Cardiac septum (tissue), 1 donor: ENCODE data around the gene HOXA5. TPM values are rescaled to one million over a fixed set of nuclear protein-coding genes. Genes with fewer than 3 reads are reported as not detected.

Experiments
- DNase-seq: peaks from one replicate; pipeline ENCODE4 v3.0.0-alpha.2; 2020; ENCODE audit warnings: low spot score
- intact Hi-C: fragments of 100-400 bp; cut with DNase I; formaldehyde crosslinking; loops from one replicate; pipeline ENCODE4 v1.14.0; 2022
- total RNA-seq: library from RNA; stranded (reverse); fragmentation: NEBNext Ultra II Directional; extraction: Animal tissue kit (Norgen Biotek cat#: 25700); gene quantifications from one replicate; pipeline ENCODE4 v1.2.1, GENCODE V29; 2021
- donor health status: DM: no; HTN: no; CAD: no.

Gene HOXA5
- total RNA-seq, 1 donor from 2014 or later = 0.30 TPM

DNA sequence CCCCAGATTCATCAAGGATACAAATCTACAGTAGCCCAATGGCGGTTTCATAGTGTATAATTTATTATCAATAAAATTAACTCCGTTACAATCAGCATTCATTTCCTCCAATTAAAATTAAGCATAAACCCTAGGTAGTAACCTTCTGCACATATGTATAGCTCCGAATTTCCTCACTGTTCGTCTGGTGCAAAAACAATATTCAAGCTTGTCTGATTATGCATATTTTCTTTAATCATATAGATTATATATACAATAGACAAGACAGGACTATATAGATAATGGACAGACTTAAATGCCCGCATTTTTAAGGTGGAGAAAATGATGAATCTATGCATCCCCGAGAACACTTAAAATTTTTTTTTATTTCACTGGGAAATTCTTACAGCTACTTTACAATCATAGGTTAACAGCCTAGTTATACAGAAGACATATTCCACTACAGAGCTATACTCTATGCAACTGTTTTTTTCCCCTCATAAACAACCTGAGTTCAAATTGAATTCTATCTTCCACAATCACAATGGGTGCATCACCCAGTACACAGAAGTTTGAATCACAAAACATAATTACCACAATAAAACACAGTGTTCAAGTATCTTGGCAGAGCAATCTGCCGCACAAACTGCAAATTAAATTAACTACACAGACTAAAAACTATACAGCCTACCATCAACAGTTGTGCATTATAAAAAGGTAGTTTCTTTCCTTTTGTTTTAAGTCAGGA lies 19.2 kb upstream of the HOXA5 start:
- no peak for DNase-seq
- intact Hi-C loops = loop anchor here (10.0 kb wide), 1 partner anchor 1298 kb away; no protein-coding TSS in a partner anchor

DNA sequence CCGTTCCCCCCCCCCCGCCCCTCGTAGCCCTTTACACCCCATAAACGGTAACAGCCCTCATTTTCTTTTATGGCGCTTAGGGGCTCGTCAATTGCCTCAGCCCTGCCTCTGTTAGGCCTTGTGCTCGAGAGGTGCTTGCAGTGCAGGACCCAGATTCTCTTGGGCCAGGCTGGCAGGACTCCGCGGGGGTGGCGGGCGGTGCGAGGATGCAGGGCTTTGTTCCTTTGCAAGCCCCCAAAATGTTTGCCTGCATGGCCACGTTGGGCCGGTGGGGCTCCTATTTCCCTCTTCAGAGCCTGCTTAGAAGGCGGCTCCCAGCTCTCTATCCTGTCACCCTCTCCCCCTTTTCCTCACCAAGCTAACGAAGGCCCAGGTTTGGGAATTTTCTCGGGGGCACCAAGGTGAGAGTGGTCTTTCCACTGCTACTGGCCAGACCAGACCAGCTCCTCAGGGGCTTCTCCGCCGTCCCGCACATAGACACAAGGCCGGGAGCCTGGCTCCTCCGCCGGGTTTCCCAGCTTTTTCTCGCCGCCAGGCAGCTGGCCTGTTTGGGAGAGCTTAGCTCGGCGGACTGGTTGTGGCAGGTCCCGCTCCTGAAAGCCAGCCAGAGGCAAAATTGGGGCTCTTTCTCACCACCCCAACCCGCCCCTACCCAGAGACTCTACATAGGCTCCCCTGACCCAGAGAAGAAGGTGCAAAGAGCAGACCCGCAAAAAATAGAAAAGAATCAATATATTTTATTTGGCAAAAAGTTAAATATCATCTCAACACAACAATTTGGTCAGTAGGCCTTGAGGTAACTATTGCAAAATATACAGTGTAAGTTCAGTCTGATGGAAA lies 18.5 kb upstream of the HOXA5 start:
- intact Hi-C loops = loop anchor here (2.0 to 10.0 kb wide), 3 partner anchors 475 to 1297 kb away; no protein-coding TSS in a partner anchor
- peak; percentile 44 for DNase-seq

DNA sequence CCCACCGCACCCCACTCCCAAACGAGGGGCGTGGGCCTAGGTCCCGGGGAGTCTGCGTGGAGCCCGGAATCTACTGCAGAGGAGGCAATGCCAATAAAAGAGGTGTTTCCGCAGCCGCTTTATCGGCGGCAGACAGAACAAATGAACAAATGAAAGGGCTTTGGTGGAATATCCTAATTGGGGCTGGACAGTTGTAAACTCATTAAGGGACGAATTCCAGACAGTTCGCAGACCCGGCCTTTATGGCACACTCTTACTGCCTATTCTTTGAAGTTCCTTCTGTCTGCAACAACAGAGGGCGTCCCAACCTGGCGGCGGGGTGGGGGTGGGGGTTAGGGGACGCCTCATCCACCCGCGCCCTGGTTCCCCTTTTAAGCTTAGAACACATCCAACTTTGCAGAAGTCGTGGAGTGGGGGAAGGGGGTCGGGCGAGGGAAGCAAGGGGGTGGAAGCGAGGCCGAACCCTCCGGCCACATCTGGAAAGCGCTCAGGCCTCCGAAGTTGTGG lies 17.8 kb upstream of the HOXA5 start:
- DNase-seq = no peak
- intact Hi-C loops = loop anchor here (2.0 to 10.0 kb wide), 3 partner anchors 474 to 1296 kb away; no protein-coding TSS in a partner anchor

DNA sequence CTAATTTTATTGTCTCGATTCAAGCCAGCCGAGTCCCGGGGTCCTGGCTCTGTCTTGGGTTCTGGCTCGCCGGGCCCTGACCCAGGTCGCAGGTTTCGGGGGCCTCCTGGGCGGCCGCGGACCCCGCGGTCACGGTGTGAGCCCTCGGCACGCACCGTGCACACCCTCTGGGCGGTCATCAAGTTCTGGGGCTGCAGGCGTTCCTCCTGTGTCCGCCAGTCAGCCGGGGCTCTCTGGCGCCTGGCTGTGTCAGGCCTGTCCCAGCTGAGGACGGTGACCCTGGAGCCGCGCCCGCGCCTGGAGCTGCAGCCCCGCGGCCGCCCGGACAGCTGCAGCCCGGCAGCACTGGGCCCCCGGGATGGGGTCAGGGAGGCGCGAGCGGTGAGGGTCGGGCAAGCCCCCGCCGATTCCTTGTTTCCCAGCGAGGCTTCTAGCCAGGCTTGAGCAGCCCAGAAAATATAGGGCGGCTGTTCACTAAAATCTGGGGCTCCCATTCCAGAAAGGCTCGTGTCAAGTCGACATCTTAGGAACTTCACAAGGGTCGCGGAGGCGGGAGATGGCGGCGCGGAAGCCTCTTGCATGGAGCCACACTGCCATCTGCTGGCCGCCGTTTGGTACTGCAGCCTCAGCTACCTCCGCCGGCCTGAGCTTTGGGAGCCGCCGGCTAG lies 17.2 kb upstream of the HOXA5 start:
- DNase-seq = peak; percentile 92
- intact Hi-C loops = loop anchor here (2.0 to 10.0 kb wide), 3 partner anchors 474 to 1296 kb away; no protein-coding TSS in a partner anchor

DNA sequence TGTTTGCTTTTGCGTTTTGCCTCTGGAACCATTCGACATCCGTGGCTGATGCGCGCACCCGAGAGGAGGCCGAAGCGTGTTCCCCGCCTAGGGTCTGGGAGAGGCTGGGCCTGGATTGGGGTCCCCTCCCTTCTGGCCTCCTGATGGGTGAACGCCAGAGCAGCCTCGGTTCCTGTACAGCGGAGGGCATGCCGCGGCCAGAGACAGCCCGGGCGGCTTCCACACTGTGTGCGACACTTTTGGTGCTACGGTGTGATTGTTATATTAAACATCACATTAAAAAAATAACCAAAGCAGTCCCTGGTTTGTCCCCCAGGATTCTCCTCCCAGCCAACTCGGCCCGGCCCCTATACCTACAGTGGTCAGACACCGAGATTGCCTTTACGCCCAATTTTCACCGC lies 16.7 kb upstream of the HOXA5 start:
- DNase-seq = peak; percentile 54

DNA sequence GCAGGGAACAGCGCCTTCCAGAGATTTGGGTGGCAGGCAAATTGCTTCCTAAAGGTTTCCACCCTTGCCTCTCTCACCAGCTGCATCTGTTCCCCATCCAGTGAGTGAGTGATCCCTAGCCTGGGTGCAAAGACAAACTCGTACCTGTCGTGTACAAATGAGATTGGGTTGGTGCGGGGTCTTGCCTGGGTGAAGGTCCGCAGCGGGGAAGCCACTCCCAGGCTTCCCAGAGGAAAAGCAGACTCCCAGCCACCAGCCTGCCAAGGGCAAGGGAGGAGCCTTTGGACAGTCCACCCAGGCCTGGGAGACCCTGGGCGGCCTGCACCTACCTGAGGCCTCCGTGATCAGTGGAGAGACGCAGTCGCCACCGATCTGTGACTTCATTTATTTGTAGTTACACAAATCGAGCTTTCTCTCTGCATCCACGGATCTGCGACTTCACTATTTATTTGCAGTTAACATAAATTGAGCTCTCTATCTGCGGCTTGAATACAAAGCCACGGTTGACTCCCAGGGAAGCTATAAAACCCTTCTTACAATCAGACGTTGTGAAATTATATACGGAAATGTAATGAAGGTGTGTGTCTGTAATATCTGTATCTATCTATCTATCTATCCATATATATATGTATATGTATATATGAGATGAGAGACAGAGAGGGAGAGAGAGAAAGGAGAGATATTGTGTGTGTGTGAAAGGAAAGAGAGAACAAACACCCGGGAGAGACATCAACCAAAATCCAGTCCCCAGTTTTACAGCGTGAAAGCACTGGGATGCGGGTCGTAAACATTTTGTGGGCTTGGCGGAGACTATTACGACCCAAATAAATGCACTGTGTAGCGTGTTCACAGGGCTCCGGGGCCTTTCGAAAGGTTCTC lies 16.0 kb upstream of the HOXA5 start:
- intact Hi-C loops = loop anchor here (2.0 to 10.0 kb wide), 3 partner anchors 473 to 1295 kb away; no protein-coding TSS in a partner anchor
- peak; percentile 56 for DNase-seq

More for the DNA sequence above, 16.7 kb upstream of the HOXA5 start:
- intact Hi-C loops = loop anchor here (2.0 to 10.0 kb wide), 3 partner anchors 473 to 1295 kb away; no protein-coding TSS in a partner anchor

DNA sequence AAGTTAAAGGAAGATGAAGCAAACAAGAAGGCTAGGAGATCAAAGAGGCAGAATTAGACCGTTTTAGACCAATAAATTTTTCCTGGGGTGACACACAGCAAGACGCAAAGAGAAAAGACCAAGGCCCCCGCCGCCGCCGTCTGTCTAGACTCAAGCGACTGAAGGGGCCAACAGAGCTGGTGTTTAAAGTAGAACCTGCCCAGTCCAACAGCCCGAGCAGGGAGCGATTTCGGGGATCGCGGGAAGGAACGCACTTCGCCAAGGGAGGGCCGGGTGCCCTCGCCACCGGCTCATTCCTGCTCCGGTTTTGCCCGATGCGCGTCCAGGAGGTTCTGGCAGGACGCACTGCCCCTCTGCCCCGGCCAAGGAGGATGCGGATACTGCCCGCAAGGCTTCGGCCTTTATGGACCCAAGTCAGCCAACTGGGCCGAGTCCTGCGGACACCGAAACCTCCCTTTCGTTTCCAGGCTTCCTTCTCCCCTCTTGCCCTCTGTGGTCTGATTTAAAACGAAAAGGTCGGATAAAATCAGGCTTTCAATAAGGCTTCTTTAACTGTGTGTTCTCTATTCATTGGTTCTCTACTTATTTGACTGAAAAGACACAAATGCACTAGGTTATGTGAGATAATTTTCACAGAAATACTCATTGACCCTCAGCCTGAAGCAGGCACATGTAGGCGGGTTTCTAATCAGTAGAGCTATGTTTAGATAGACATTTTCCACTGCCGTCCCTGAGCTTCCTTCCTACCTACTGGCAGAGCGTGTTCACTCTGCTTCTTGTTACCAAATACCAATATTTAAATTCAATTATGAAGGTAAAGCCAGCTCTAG lies 15.2 kb upstream of the HOXA5 start:
- DNase-seq = peak; percentile 38
- intact Hi-C loops = no loop called here

DNA sequence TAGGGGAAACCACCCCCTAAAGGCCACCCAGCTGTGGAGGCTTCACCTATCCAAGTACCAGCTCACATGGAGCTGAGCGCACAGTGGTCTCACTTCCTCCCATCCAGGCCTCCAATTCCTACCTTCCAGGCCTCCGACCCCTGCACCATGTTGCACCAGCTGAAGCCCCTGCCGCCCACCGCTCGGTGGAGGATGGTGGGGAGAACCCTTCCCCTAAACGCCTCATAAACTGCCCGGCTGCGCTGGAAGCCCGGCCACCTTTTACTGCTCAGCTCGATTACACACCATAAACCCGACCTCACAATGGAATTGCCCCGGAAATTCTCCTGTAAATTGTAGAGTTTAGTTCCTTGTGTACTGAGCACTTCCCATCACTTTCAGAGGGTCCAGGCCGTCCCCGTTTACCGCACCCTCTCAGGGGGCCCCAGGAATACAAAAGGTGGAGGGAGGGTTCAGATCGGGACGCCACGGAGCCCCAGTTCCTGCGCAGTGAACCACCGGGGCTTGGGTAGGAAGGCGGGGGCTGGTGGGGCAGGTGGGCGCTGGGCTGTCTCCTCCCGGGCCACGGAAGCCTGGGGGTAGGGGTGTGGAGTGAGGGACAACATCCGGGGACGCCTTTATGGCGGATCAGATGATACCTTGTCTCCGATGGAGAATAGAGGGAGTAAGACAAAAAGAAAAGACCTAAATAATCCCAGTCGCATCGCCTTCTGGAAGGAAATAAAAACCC lies 14.4 kb upstream of the HOXA5 start:
- intact Hi-C loops = no loop called here
- DNase-seq = no peak

DNA sequence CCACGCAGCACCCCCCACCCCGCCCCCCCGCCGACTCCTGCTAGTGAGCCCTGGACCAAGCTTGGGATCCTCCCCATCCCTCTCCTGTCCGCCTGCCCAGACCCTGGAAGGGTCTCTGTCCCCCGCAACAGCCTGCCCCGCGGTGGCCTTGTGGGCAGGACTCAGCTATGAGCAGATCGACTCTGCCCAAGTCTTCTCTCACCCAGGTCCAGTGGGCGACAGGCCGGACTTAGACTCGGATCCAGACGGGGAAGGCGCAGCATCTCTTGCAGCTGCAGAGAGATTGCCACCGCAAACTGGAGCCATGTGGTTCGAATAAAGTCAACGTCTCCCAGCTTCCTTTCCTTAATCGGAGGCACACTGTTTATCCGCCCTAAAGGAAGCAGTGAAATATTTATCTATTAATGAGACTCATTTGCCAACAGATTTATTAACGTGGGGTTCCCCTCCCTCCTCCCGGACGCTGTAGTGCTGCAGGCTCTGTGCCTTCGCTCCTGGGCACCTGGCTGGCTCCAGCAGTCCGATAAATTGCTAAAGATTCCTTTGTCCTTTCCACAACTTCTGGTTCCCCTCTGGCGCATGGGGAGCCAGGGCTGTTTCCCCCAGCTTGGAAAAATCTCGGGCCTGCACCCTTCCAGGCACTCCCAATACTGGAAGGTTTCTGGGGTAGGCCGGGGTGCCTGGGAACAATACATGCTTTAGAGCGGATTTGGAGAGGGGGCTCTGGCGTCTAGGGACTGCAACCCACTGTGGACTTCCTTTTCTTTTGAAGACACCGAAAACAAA lies 13.6 kb upstream of the HOXA5 start:
- intact Hi-C loops = no loop called here
- DNase-seq = no peak

DNA sequence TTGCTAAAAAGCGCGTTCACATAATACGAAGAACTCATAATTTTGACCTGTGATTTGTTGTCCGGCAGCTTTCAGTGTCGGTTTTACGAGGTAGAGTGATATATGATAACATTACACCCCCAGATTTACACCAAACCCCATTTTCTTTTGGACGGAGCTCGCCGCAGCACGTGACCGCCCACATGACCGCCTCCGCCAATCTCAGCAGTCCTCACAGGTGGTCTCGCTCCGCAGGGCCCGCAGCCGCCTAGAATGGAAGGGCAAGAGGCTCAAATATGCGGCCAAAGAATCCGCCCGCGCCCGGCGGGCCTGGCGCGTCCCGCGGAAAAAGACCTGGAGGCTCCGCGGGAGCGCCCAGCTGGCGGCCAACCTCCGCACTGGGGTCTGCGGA lies 13.0 kb upstream of the HOXA5 start, which contains the start of gene HOXA7:
Gene HOXA7, minus strand, starts transcription at position 168 of the 391 bp plus-strand sequence. Its CDS starts 130 bp downstream, at position 38.
- intact Hi-C loops = no loop called here
- no peak for DNase-seq

DNA sequence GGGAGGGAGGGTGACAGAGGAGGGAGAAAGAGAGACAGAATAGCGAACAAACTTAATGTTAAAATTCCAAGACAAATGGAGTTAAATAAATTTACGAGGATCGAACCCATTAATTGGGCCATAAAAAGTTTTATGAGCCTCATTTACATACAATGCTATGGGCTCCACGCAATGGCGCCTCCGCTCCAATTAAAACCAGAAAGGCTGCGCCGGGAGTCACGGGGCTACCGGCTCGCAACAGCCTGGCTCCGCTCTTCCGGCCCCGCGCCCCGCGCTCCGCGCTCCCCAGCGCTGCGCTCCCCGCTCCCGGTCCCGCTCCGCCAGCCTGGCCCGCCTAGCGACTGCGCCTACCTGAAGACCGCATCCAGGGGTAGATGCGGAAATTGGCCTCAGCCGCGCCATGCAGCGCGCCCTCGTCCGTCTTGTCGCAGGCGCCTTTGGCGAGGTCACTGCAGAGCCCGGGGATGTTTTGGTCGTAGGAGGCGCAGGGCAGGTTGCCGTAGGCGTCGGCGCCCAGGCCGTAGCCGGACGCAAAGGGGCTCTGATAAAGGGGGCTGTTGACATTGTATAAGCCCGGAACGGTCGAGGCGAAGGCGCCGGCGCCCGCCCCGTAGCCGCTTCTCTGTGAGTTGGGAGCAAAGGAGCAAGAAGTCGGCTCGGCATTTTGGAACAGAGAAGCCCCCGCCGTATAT lies 12.5 kb upstream of the HOXA5 start:
- intact Hi-C loops = no loop called here
- no peak for DNase-seq

DNA sequence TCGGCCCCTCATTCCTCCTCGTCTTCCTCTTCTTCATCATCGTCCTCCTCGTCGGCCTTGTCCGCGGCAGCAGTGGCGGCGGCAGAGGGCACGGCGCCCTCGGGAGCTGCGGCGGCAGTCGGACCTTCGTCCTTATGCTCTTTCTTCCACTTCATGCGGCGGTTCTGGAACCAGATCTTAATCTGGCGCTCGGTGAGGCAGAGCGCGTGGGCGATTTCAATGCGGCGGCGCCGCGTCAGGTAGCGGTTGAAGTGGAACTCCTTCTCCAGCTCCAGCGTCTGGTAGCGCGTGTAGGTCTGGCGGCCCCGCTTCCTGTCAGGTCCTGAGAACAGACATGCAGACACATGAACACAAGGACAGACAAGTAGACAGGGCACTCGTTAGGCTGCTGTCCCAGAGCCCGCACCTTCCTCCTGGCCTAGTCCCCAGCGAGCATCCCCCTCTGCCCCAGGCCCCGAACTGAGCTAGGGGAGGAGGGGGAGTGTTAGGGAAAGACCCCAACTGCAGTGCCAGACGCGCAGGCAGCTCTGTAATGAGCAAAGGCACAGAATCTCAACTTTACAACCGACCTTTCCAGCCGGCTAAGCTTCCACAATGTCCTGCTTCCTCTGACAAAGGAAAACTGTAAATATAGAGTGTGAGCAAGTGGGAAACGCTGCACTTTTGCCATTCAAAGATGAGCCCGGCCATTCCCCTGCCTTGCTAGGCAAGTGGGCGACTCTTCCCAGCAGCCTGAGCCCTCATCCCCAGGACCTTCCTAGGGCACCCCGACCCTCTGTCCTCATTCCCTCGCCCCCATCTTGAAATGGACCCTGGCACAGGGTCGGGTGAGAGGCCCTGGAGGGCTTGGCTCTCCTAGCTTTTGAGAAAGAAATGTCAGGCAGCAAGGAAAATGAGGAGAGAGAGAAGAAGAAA lies 11.7 kb upstream of the HOXA5 start:
- intact Hi-C loops = no loop called here
- DNase-seq = peak; percentile 71

DNA sequence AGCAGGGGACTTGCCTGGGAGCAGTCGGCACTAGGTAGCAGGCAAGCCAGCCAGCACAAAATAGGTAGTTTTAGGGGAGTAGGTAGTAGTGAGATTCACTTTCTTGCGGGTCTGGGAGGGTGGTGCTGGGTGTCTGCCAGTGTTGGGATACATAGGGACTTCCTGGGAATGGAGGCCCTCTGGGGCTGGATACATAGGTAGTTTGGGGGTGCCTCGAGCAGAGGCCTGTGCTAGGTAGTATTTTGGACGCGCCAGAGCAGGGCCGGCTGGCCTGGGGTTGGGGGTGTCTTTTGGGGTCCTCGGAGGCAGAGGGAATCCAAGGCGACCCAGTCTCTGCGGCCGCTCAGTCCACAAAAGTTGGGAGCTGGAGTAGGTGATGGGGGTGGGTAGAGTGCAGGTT lies 10.9 kb upstream of the HOXA5 start:
- no peak for DNase-seq
- intact Hi-C loops = no loop called here

DNA sequence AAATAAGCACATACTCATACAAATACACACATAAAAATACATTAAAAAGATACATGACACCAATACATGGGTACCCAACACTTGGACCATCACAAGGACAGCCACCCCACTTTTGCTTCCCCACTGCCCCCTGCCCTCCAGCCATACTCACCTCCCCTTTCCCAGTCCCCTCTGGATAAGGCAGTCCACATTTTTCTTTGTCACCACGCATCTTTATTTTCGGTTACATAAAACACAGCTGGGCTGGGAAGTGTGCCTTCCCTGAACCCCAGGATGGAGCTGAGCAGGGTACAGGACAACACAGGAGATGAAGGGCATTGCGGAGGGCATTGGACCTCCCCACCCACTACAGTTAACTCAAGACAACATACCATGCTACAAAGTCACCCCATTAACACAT lies 10.0 kb upstream of the HOXA5 start:
- DNase-seq = no peak
- intact Hi-C loops = no loop called here
